IgD-negative memory B cell (primary cell): ENCODE data around the gene SLC50A1. TPM values are rescaled to one million over a fixed set of nuclear protein-coding genes. Genes with fewer than 3 reads are reported as not detected.

ENCODE experiments used
- H3K27ac Mint-ChIP-seq, 3 donors: one replicate each; pipeline ENCODE4 v1.8.0; 2020 to 2022; ENCODE audit warnings: mild to moderate bottlenecking in 3 of 3, mixed read lengths in 3 of 3, moderate library complexity in 1 of 3
- H3K27me3 Mint-ChIP-seq: one replicate; pipeline ENCODE4 v1.8.0; 2021; ENCODE audit warnings: mixed read lengths
- H3K36me3 Mint-ChIP-seq: one replicate; pipeline ENCODE4 v1.8.0; 2020; ENCODE audit warnings: mild to moderate bottlenecking, mixed read lengths
- H3K4me1 Mint-ChIP-seq, 3 donors: one replicate each; pipeline ENCODE4 v1.8.0; 2020 to 2022; ENCODE audit warnings: mixed read lengths in 3 of 3, mild to moderate bottlenecking in 1 of 3
- H3K4me3 Mint-ChIP-seq, 4 donors: one replicate each; pipeline ENCODE4 v1.8.0; 2020 to 2022; ENCODE audit warnings: mild to moderate bottlenecking in 4 of 4, mixed read lengths in 4 of 4, moderate library complexity in 3 of 4
- H3K9me3 Mint-ChIP-seq, 3 donors: one replicate each; pipeline ENCODE4 v1.8.0; 2020 to 2021; ENCODE audit warnings: mixed read lengths in 3 of 3, mild to moderate bottlenecking in 1 of 3
- polyA plus RNA-seq: library from polyadenylated mRNA; unstranded; fragments of 300-500 nt; fragmentation: Illumina TruSeq; gene quantifications from one replicate; pipeline ENCODE4 v1.2.3, GENCODE V29; 2021

SLC50A1 gene
- polyA plus RNA-seq = 72.9 TPM

DNA sequence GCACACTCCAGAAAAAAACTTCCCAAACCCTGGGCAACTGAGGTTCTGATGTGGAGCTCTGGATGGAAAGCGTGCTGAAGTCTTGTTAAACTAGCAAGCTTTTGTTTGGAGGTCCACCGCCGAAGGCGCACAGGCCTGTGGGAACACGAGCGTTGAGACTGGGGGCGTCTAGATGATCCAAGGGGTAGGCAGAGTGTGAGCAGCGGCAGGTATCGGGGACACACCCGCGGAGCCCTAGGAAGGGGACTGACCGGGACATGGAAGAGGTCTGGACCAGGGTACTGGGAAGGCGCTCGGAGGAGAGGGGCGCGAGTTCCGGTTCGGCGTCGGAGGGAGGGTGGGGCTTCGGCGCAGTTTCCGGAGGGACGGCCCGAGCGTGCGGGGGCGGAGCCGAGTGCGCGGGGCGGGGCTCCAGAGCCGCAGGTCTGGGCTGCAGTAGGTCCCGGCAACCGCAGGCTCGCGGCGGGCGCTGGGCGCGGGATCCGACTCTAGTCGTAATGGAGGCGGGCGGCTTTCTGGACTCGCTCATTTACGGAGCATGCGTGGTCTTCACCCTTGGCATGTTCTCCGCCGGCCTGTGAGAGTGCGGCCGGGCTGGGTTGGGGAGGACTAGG, at the start of gene SLC50A1:
SLC50A1 (plus strand) TSS at position 438 of the 614 bp plus-strand sequence; CDS start at position 498, 60 bp downstream.
- H3K4me1 Mint-ChIP-seq = peaks cover 25 to 28% (median 28%) of the 10 kb centered on the region in 3 donors
- H3K27me3 Mint-ChIP-seq = peaks cover 2% of the 10 kb centered on the region

GRCh38 chr1:155086128-155086741, 49.4 kb upstream of the SLC50A1 start:
- peaks cover 18 to 32% (median 23%) of the 10 kb centered on the region in 3 donors for H3K4me1 Mint-ChIP-seq
- H3K4me3 Mint-ChIP-seq = peak overlapping the region; percentile 51 to 99 (median 88)
- peak overlapping the region; percentile 46 to 92 (median 90) for H3K27ac Mint-ChIP-seq
- H3K9me3 Mint-ChIP-seq = peaks cover 0 to 1% (median 0%) of the 10 kb centered on the region in 3 donors
- H3K36me3 Mint-ChIP-seq = peaks cover under 1% of the 10 kb centered on the region
- peaks cover 26% of the 10 kb centered on the region for H3K27me3 Mint-ChIP-seq

More for the DNA sequence above, at the start of gene SLC50A1:
- Mint-ChIP-seq H3K9me3 (no peaks in the 10 kb centered on the region), H3K36me3 (no peaks in the 10 kb centered on the region), H3K27ac (peak within 1 kb of the TSS; percentile 97 to 99 (median 97)), H3K4me3 (peak within 1 kb of the TSS; percentile 95 to 99 (median 96))

DNA sequence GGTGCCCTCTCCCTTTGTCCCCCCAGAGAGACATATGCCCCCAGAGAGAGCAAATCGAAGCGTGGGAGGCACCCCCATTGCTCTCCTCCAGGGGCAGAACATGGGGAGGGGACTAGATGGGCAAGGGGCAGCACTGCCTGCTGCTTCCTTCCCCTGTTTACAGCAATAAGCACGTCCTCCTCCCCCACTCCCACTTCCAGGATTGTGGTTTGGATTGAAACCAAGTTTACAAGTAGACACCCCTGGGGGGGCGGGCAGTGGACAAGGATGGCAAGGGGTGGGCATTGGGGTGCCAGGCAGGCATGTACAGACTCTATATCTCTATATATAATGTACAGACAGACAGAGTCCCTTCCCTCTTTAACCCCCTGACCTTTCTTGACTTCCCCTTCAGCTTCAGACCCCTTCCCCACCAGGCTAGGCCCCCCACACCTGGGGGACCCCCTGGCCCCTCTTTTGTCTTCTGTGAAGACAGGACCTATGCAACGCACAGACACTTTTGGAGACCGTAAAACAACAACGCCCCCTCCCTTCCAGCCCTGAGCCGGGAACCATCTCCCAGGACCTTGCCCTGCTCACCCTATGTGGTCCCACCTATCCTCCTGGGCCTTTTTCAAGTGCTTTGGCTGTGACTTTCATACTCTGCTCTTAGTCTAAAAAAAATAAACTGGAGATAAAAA, 48.7 kb upstream of the SLC50A1 start:
- peak overlapping the region in 2 of 4 donors; percentile 63 to 76 for H3K4me3 Mint-ChIP-seq
- peaks cover 20% of the 10 kb centered on the region for H3K27me3 Mint-ChIP-seq
- H3K36me3 Mint-ChIP-seq = peaks cover 1% of the 10 kb centered on the region
- H3K9me3 Mint-ChIP-seq = no peaks in the 10 kb centered on the region
- H3K27ac Mint-ChIP-seq = peak overlapping the region in 1 of 3 donors; percentile 76
- H3K4me1 Mint-ChIP-seq = peaks cover 14 to 27% (median 19%) of the 10 kb centered on the region in 3 donors

- H3K4me1 Mint-ChIP-seq = peaks cover 1 to 7% (median 2%) of the 10 kb centered on the region in 3 donors
- peaks cover 4% of the 10 kb centered on the region for H3K27me3 Mint-ChIP-seq
- H3K9me3 Mint-ChIP-seq = no peaks in the 10 kb centered on the region
- peaks cover 1% of the 10 kb centered on the region for H3K36me3 Mint-ChIP-seq
- H3K4me3 Mint-ChIP-seq = peak overlapping the region in 1 of 4 donors; percentile 14
- H3K27ac Mint-ChIP-seq = no peak overlapping the region
Observed at GRCh38 chr1:155091071-155092051, 44.3 kb upstream of the SLC50A1 start.

GRCh38 chr1:155092131-155092530, 43.5 kb upstream of the SLC50A1 start:
- Mint-ChIP-seq H3K9me3 (no peaks in the 10 kb centered on the region), H3K27ac (no peak overlapping the region), H3K36me3 (peaks cover 1% of the 10 kb centered on the region), H3K4me1 (peaks cover 1 to 7% (median 2%) of the 10 kb centered on the region in 3 donors), H3K27me3 (peaks cover 4% of the 10 kb centered on the region), H3K4me3 (no peak overlapping the region)

DNA sequence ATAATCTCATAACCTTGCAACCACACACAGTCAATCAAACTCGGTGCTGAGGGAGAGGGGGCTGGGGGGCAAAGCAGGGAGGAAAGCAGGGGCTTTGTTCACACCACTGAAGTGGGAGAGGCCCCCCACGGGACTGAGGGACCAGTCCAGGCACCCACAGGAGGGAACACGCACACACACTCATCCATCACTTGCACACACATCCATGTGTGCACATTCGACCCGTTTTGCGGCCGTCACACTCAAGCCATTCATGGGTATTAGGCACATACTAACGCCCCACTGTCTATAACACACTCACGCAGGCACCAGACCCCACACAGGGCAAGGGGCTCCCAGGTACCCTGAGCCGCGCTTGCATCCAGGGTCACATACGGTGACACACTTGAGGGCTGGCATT, 43.0 kb upstream of the SLC50A1 start:
- Mint-ChIP-seq H3K27ac (no peak overlapping the region), H3K4me3 (no peak overlapping the region), H3K27me3 (peaks cover 4% of the 10 kb centered on the region), H3K9me3 (no peaks in the 10 kb centered on the region), H3K36me3 (peaks cover 1% of the 10 kb centered on the region), H3K4me1 (peaks cover 1 to 3% (median 2%) of the 10 kb centered on the region in 3 donors)

GRCh38 chr1:155093911-155094621, 41.6 kb upstream of the SLC50A1 start:
- Mint-ChIP-seq H3K9me3 (no peaks in the 10 kb centered on the region), H3K4me1 (peaks cover 0 to 2% (median 0%) of the 10 kb centered on the region in 3 donors), H3K27me3 (peaks cover 2% of the 10 kb centered on the region), H3K36me3 (peaks cover 1% of the 10 kb centered on the region), H3K27ac (no peak overlapping the region), H3K4me3 (no peak overlapping the region)

- Mint-ChIP-seq H3K36me3 (peaks cover 1% of the 10 kb centered on the region), H3K27ac (no peak overlapping the region), H3K4me3 (no peak overlapping the region), H3K9me3 (no peaks in the 10 kb centered on the region), H3K27me3 (peaks cover 2% of the 10 kb centered on the region), H3K4me1 (peaks cover 0 to 2% (median 0%) of the 10 kb centered on the region in 3 donors)
Observed at GRCh38 chr1:155094622-155094948, 41.1 kb upstream of the SLC50A1 start.

DNA sequence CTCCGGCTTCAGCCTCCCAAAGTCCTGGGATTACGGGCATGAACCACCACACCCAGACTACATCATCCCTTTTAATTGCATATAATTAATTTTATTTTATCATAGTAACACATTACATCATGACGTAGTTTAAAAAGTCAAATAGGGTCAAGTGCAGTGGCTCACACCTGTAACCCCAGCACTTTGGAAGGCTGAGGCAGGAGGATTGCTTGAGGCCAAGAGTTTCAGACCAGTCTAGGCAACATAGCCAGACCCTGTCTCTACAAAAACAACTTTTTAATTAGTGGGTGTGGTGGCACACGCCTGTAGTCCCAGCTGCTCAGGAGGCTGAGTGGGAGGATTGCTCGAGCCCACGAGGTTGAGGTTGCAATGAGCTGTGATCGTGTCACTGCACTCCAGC, 36.3 kb upstream of the SLC50A1 start:
- H3K36me3 Mint-ChIP-seq = no peaks in the 10 kb centered on the region
- H3K27ac Mint-ChIP-seq = no peak overlapping the region
- H3K27me3 Mint-ChIP-seq = peaks cover 2% of the 10 kb centered on the region
- no peak overlapping the region for H3K4me3 Mint-ChIP-seq
- no peaks in the 10 kb centered on the region for H3K9me3 Mint-ChIP-seq
- H3K4me1 Mint-ChIP-seq = no peaks in the 10 kb centered on the region

- Mint-ChIP-seq H3K27ac (no peak overlapping the region), H3K4me1 (peaks cover 0 to 2% (median 0%) of the 10 kb centered on the region in 3 donors), H3K27me3 (no peaks in the 10 kb centered on the region), H3K36me3 (no peaks in the 10 kb centered on the region), H3K9me3 (no peaks in the 10 kb centered on the region), H3K4me3 (no peak overlapping the region)
Observed at GRCh38 chr1:155103325-155103724, 32.3 kb upstream of the SLC50A1 start.

GRCh38 chr1:155104605-155105534, 30.8 kb upstream of the SLC50A1 start:
- H3K4me1 Mint-ChIP-seq = peaks cover 0 to 2% (median 0%) of the 10 kb centered on the region in 3 donors
- no peak overlapping the region for H3K4me3 Mint-ChIP-seq
- H3K36me3 Mint-ChIP-seq = peaks cover 2% of the 10 kb centered on the region
- H3K27me3 Mint-ChIP-seq = no peaks in the 10 kb centered on the region
- no peaks in the 10 kb centered on the region for H3K9me3 Mint-ChIP-seq
- H3K27ac Mint-ChIP-seq = no peak overlapping the region

- no peak overlapping the region for H3K4me3 Mint-ChIP-seq
- H3K4me1 Mint-ChIP-seq = peaks cover 0 to 2% (median 0%) of the 10 kb centered on the region in 3 donors
- H3K36me3 Mint-ChIP-seq = peaks cover 2% of the 10 kb centered on the region
- no peaks in the 10 kb centered on the region for H3K9me3 Mint-ChIP-seq
- H3K27me3 Mint-ChIP-seq = peaks cover 1% of the 10 kb centered on the region
- H3K27ac Mint-ChIP-seq = no peak overlapping the region
Observed at GRCh38 chr1:155105604-155106011, 30.0 kb upstream of the SLC50A1 start.

GRCh38 chr1:155106862-155107261, 28.8 kb upstream of the SLC50A1 start:
- H3K4me3 Mint-ChIP-seq = no peak overlapping the region
- H3K9me3 Mint-ChIP-seq = no peaks in the 10 kb centered on the region
- peaks cover 2% of the 10 kb centered on the region for H3K36me3 Mint-ChIP-seq
- peaks cover 5% of the 10 kb centered on the region for H3K27me3 Mint-ChIP-seq
- no peak overlapping the region for H3K27ac Mint-ChIP-seq
- H3K4me1 Mint-ChIP-seq = peaks cover 0 to 2% (median 0%) of the 10 kb centered on the region in 3 donors
